HG02840 (cell line): ENCODE results near the gene FN3K.
A peak's percentile ranks its signal among the peaks of the same experiment; 100 is the strongest.
"Not testable (repeated sequence)": the region's sequence is repeated elsewhere in the genome, so short reads cannot be mapped to it uniquely, and the experiment has no call there.

Experiments used
- ATAC-seq: cut with Tn5 transposase; IDR thresholded peaks from one replicate; pipeline ENCODE4 v1.9.1; 2021; ENCODE audit warnings: mild to moderate bottlenecking, moderate library complexity, moderate number of reproducible peaks; ENCODE audit not compliant: unreplicated experiment, low FRiP score

FN3K gene

GRCh38 chr17:82732118-82732743 is 3.2 kb upstream of the FN3K start:
- no peak for ATAC-seq

DNA sequence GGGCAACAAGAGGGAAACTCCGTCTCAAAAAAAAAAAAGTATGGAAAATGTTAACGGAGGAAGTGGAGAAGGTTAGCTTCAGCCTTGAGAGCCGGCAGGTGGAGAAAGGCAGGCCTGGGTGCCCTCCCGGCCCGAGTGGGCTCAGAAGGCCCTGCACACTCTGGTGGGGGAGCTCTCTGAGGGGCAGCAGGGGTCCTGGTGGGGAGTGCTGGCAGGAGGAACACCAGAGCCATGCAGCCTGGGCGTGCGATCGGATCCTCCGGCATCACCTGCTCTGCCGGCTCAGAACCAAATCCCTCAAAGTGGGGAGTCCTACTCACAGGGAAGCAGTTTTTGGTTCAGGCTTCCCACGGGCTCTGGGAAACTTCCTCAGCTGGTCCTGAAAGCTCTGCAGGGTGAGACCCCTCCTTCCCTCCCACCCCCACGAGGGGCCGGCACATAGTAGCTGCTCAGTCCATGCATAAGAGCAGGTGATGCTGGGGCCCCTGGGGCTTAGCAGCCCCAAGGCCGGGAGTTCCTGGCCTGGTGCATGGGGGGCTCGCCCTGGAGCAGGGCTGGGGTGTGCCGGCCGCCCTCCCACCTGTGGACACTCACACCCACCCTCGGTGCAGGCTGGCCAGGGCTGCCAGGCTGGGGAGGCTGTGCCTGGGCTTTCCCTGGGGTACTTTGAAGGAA is 1.2 kb downstream of the FN3K start:
- ATAC-seq: no peak

DNA sequence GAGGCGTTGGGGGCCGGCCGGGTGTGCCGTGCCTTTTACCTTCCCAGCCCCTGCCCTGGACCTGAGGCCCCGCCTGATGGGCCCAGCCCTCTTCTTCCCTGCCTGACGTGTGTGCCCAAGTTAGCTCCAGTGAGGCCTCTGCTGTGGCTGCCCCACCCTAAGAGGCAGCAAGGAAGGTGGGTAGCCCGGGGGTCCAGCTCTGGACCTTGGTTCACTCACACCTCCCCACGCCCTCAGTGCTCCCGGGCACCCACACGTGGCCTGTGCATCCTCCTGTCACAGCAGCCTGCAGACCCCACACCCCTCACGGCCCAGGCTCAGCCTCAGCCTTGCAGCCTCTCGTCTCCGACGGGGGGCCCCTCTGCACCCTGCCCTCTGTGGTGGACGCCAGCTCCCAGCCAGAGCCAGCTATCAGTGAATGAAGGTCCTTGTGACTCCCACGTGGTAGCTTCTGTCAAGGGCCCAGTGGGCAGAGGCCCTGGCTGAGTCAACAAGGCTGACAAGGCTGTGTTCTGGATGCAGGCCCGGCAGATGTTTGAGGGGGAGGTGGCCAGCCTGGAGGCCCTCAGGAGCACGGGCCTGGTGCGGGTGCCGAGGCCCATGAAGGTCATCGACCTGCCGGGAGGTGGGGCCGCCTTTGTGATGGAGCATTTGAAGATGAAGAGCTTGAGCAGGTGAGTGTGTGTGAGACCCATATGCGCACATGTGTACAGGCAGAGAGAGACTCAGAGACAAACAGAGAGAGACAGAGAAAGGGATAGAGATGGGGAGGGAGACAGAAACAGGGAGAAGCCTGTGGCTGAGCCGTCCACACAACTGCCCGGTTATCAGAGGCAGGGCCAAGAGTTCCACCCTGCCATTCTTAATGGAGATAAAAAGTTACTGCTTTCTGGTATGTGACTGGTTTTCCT is 2.8 kb downstream of the FN3K start:
- ATAC-seq: no peak

GRCh38 chr17:82740906-82741759 is 5.7 kb downstream of the FN3K start:
- ATAC-seq: no peak

DNA sequence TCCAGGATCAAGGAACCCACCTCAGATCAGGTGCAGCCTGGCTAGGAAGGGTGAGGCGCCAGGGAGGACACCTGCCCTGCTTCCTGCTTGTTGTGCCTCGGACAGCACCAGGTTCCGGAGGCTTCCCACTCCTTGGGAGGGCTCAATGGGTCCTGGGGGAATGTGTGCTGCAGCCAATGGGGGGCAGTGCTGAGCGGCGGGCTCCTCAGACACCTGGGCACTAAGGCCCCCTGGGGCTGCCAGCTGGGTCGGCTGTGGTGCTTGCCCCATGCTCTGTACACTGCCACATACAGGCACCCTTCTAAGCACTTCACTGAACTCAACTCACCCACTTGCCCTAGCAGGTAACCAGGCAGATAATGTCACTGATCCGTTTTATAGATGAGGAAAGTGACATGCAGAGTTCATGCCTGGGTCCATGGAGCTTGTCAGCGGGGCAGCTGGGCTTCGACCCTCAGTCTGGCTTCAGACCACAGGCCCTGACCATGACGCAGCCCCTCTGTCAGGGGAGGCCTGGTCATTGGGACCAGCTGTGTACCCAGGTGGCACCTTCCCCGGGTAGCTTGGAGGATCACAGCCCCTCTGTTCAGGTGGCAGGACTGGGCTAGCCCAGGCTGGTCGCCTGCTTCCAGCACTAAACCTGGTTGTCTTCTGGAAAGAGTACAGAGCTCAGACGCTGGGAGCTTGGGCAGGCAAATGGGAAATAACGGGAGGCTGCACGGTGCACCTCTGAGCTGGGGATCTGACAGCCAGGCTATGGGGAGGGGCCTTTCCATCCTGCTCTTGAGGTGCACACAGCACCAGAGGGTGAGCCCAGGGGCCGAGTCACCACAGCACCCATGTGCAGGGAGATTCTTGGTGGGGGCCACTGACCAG is 8.2 kb downstream of the FN3K start:
- ATAC-seq: no peak

- ATAC-seq: not testable (repeated sequence)
Observed at GRCh38 chr17:82744736-82745135, 9.3 kb downstream of the FN3K start.

- ATAC-seq: no peak
Observed at GRCh38 chr17:82745524-82745923, 10.1 kb downstream of the FN3K start.

DNA sequence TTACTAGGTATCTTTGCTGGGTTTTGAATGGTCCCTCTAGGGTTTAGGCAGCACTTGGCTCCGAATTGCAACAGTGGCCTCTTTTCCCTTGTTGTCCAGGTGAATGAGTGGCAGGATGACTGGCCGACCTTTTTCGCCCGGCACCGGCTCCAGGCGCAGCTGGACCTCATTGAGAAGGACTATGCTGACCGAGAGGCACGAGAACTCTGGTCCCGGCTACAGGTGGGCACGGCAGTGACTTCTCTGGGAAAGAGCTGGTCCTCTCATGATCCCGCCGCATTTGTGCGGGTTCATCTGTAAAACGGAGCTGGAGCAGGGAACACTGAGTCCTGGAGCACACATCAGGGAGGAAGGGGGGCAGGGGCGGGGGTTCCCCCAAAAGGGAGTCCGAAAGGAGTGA is 13.3 kb downstream of the FN3K start:
- no peak for ATAC-seq

DNA sequence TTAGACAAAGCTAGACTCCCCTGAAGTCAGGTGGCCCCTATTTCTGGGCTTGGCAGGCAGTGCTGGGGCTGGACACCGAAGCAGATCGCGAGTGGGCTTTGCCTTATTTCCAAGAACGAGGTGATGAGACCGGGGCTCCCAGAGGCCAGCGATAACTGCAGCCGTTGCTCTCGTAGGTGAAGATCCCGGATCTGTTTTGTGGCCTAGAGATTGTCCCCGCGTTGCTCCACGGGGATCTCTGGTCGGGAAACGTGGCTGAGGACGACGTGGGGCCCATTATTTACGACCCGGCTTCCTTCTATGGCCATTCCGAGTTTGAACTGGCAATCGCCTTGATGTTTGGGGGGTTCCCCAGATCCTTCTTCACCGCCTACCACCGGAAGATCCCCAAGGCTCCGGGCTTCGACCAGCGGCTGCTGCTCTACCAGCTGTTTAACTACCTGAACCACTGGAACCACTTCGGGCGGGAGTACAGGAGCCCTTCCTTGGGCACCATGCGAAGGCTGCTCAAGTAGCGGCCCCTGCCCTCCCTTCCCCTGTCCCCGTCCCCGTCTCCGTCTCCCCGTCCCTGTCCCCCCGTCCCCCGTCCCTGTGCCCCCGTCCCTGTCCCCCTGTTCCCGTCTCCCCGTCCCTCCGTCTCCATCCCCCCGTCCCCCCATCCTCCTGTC is 15.0 kb downstream of the FN3K start:
- ATAC-seq: no peak

GRCh38 chr17:82751171-82751570 is 15.8 kb downstream of the FN3K start:
- no peak for ATAC-seq

GRCh38 chr17:82751571-82752370 is 16.4 kb downstream of the FN3K start, which contains the start of gene TBCD:
TBCD (plus strand) TSS chr17:82752065; CDS start chr17:82752194, 129 bp downstream.
- peak; percentile 81 for ATAC-seq

- ATAC-seq: peak; percentile 20
Observed at GRCh38 chr17:82752371-82753200, 17.2 kb downstream of the FN3K start.

GRCh38 chr17:82753201-82753464 is 17.7 kb downstream of the FN3K start:
- no peak for ATAC-seq

DNA sequence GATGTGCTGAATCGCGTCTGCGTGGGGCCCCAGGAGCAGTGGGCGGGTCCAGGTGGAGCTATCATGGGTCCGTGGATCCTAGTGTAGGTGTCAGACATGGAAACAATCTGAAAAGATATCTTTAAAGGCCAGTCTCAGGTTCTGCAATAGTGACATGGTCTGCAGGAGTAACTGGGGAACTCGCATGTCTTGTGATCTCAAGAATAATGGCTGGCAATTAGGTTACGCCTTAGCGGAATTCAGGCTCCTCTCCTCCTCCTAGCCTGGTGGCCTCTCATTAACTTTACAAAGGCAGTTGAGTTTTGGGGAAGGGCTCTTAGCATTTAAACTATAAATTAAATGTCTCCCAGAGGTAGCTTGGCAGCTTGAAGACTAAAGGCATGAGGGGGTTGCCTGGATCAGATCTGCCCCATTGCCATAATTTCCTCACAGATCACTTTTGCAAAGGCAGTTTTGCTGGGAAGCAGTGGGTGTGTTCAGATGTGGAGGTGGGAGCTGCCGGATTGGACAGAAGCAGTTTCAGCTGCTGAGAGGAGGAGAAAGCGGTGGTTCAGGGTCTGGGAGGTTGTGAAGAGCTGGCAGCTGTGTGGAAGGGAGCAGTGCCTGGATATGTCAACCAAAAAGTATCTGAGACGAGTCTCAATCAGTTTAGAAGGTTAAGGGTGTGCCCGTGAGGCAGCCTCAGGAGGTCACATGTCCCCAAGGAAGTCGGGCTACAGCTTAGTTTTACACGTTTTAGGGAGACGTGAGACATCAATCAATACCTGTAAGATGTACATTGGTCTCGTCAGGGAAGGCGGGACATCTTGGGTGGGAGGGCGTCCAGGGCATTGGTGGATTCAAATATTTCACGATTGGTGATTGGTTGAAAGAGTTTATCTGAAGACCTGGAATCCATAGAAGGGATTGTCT is 19.1 kb downstream of the FN3K start:
- ATAC-seq: no peak

- ATAC-seq: no peak
Observed at GRCh38 chr17:82756166-82756565, 20.8 kb downstream of the FN3K start.

DNA sequence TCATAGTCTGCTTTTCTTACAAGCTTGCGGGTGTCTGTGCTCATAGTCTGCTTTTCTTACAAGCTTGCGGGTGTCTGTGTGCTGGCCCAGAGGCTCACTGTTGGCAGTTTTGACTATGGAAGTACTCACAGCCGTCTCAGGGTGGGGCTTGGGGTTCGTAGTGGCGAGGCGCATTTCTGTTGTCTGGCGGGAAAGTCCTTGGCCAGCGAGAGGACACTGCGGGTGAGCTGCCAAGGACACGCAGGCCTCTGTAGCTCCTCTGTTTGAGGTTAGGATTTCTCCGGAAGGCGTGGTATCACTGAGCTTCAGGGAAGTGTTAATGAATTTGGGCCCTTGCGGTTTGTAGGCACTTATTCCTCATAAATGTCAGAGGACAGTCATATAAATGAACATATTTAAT is 30.0 kb downstream of the FN3K start:
- ATAC-seq: no peak
